T-cell (primary cell): ENCODE results near the gene NUDT3. TPM values are rescaled to one million over a fixed set of nuclear protein-coding genes. Genes with fewer than 3 reads are reported as not detected.
"Not testable (repeated sequence)": the region's sequence is repeated elsewhere in the genome, so short reads cannot be mapped to it uniquely, and the experiment has no call there.

Experiments
- ATAC-seq, 4 experiments: fragments of 200-7000 bp in 3 of 4; fragments of 150-1000 bp in 1 of 4; cut with Tn5 transposase; replicated peaks in 1 of 4; 1 replicate in 3 of 4; 2 replicates in 1 of 4; pipeline ENCODE4 v1.10.0; 2021; ENCODE audit warnings: moderate library complexity in 3 of 4, mild to moderate bottlenecking in 2 of 4, moderate number of reproducible peaks in 1 of 4
- CTCF ChIA-PET, 2 donors: fragments of 300-600 bp; sonication (Branson Sonifier 250); formaldehyde crosslinking; loops; one replicate each; lab custom pipeline; 2022; ENCODE audit warnings: antibody characterized with exemption in 2 of 2; lab: Charles Lee
- POLR2A ChIA-PET, 2 donors: fragments of 300-600 bp; sonication (Branson Sonifier 250); formaldehyde crosslinking; loops; one replicate each; lab custom pipeline; 2022; ENCODE audit warnings: antibody characterized with exemption in 2 of 2; lab: Charles Lee
- DNase-seq, 35 experiments: peaks; one replicate each; pipeline versions ENCODE4 v3.0.0 to v3.0.0-alpha.2; 2013 to 2023
- H3K27ac ChIP-seq: one replicate; pipeline ENCODE4 v1.5.1; 2013; ENCODE audit warnings: low read length
- H3K27me3 ChIP-seq, 2 experiments: replicated peaks in 1 of 2; 1 replicate in 1 of 2; 2 replicates in 1 of 2; pipeline versions ENCODE4 v1.6.1 to v1.7.0; 2013; ENCODE audit warnings: low read length in 1 of 2, mixed read lengths in 1 of 2; ENCODE audit not compliant: control insufficient read depth in 2 of 2, insufficient read depth in 2 of 2; ENCODE audit errors: extremely low read depth in 1 of 2
- H3K36me3 ChIP-seq, 2 donors: 1 replicate in 1 of 2; 2 replicates in 1 of 2; pipeline versions ENCODE4 v1.6.1 to v1.7.0; 2013; ENCODE audit warnings: low read length in 1 of 2; ENCODE audit not compliant: control insufficient read depth in 2 of 2, insufficient read depth in 1 of 2; ENCODE audit errors: extremely low read depth in 1 of 2
- H3K4me1 ChIP-seq, 2 experiments: 1 replicate in 1 of 2; 2 replicates in 1 of 2; pipeline versions ENCODE4 v1.6.1 to v1.7.0; 2013; ENCODE audit warnings: low read length in 2 of 2, mixed read lengths in 1 of 2; ENCODE audit not compliant: insufficient read depth in 2 of 2, control insufficient read depth in 1 of 2; ENCODE audit errors: extremely low read depth in 1 of 2
- H3K4me3 ChIP-seq, 2 donors: 1 replicate in 1 of 2; 2 replicates in 1 of 2; pipeline versions ENCODE4 v1.5.1 to v1.7.0; 2013; ENCODE audit warnings: mild to moderate bottlenecking in 2 of 2, low read length in 1 of 2, moderate library complexity in 1 of 2; ENCODE audit not compliant: control insufficient read depth in 1 of 2; ENCODE audit errors: extremely low read depth in 1 of 2
- H3K9me3 ChIP-seq: 2 replicates; pipeline ENCODE4 v1.7.0; 2013
- H3K27ac Mint-ChIP-seq, 2 donors: one replicate each; pipeline ENCODE4 v1.8.0; 2020 to 2021; ENCODE audit warnings: mild to moderate bottlenecking in 2 of 2, mixed read lengths in 2 of 2
- H3K27me3 Mint-ChIP-seq, 2 donors: one replicate each; pipeline ENCODE4 v1.8.0; 2021 to 2022; ENCODE audit warnings: mixed read lengths in 2 of 2
- H3K36me3 Mint-ChIP-seq: one replicate; pipeline ENCODE4 v1.8.0; 2021; ENCODE audit warnings: mixed read lengths
- H3K4me1 Mint-ChIP-seq, 3 donors: one replicate each; pipeline ENCODE4 v1.8.0; 2020 to 2022; ENCODE audit warnings: mixed read lengths in 3 of 3, mild to moderate bottlenecking in 1 of 3
- H3K4me3 Mint-ChIP-seq, 3 donors: one replicate each; pipeline ENCODE4 v1.8.0; 2020 to 2022; ENCODE audit warnings: mild to moderate bottlenecking in 3 of 3, mixed read lengths in 3 of 3, moderate library complexity in 3 of 3
- H3K9me3 Mint-ChIP-seq, 3 donors: one replicate each; pipeline ENCODE4 v1.8.0; 2020 to 2022; ENCODE audit warnings: mixed read lengths in 3 of 3
- WGBS: methylation state at CpG from one replicate; pipeline ENCODE4 v1.1.5; 2013; ENCODE audit warnings: missing lambda C conversion rate; ENCODE audit not compliant: insufficient coverage; 5-methylcytosine and 5-hydroxymethylcytosine counted together
- total RNA-seq, 35 experiments: library from RNA in 6 of 35; stranded (reverse) in 6 of 35; fragments of 120-200 nt in 1 of 35; gene quantifications; one replicate each; pipeline versions ENCODE4 v1.2.1 to v1.2.4 and lab custom pipeline; 2013 to 2026

The NUDT3 gene
- total RNA-seq, 5 donors from 2014 or later (not counting 1 experiment from before 2014, with no cell fraction given), result 23.5 to 31.0 (median 28.9) TPM

GRCh38 chr6:34377571-34377970 is 14.9 kb downstream of the NUDT3 start:
- H3K9me3 ChIP-seq, CTCF ChIA-PET, H3K4me3 ChIP-seq, H3K9me3 Mint-ChIP-seq, DNase-seq, H3K27me3 ChIP-seq, ATAC-seq, H3K36me3 ChIP-seq, H3K4me3 Mint-ChIP-seq, H3K27ac ChIP-seq, H3K36me3 Mint-ChIP-seq, H3K27me3 Mint-ChIP-seq, POLR2A ChIA-PET, H3K27ac Mint-ChIP-seq, H3K4me1 ChIP-seq: not testable (repeated sequence)
- H3K4me1 Mint-ChIP-seq, result peaks cover 10 to 16% (median 16%) of the 10 kb centered on the region in 3 donors
- 85% methylated on average over 2 of the region's 5 CpGs for WGBS

DNA sequence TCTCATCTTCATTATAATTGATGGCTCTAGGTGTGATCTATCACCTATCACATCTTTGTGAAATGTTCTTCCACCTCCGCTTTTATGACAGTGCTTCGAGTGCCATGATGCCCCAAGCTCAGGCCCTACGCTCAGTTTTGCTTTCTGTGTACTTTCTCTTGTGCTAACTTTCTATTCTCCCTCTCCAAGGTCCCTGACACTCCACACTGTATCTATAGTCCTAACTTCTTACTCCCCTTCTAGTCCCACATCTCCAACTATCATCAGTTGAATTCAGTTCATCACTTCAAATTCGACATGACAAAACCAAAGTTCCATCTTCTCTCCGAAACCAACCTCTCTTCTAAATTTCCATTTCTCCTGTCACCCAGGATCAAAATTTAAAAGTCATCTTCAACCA is 16.6 kb downstream of the NUDT3 start:
- ATAC-seq (no peak), DNase-seq (no peak)
- Histone ChIP-seq H3K27me3 (no peaks in the 10 kb centered on the region), H3K4me3 (no peak overlapping the region), H3K27ac (no peak overlapping the region), H3K9me3 (no peaks in the 10 kb centered on the region), H3K36me3 (no peaks in the 10 kb centered on the region), H3K4me1 (peaks cover 0 to 2% of the 10 kb centered on the region in 2 experiments)
- ChIA-PET CTCF (no interaction called here), POLR2A (no interaction called here)
- Mint-ChIP-seq H3K27ac (no peak overlapping the region), H3K36me3 (peaks cover 8% of the 10 kb centered on the region), H3K27me3 (no peaks in the 10 kb centered on the region), H3K4me3 (no peak overlapping the region), H3K4me1 (peaks cover 15 to 21% (median 18%) of the 10 kb centered on the region in 3 donors), H3K9me3 (no peaks in the 10 kb centered on the region)
- WGBS, result 94% methylated on average over 5 of the region's 5 CpGs

GRCh38 chr6:34374508-34374907 is 18.0 kb downstream of the NUDT3 start:
- H3K27ac ChIP-seq, result no peak overlapping the region
- Mint-ChIP-seq H3K9me3 (no peaks in the 10 kb centered on the region), H3K36me3 (peaks cover 8% of the 10 kb centered on the region), H3K27ac (no peak overlapping the region), H3K4me3 (no peak overlapping the region), H3K4me1 (peaks cover 24 to 33% (median 24%) of the 10 kb centered on the region in 3 donors), H3K27me3 (no peaks in the 10 kb centered on the region)
- H3K36me3 ChIP-seq, result peaks cover 0 to 3% of the 10 kb centered on the region in 2 donors
- H3K4me1 ChIP-seq, result peaks cover 0 to 2% of the 10 kb centered on the region in 2 experiments
- ChIA-PET POLR2A (no interaction called here), CTCF (no interaction called here)
- 100% methylated on average over 1 of the region's 4 CpGs for WGBS
- H3K4me3 ChIP-seq, result no peak overlapping the region
- no peak for ATAC-seq
- H3K27me3 ChIP-seq, result no peaks in the 10 kb centered on the region
- H3K9me3 ChIP-seq, result no peaks in the 10 kb centered on the region
- DNase-seq, result no peak

DNA sequence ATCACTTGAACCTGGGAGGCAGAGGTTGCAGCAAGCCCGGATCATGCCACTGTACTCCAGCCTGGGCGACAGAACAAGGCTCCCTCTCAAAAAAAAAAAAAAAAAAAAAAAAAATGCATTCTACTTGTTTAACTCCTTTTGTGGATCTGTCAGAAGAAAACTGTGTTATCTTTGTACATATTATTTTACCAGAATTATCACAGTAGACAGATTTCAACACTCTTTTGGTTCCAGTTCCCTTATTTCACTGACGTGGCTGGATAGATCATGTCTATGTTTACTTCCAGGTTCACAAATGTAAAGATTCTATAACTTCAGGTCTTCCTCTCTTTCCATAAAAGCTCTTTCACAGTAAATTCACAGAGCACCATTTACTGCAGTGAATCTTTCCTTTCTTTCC is 18.4 kb downstream of the NUDT3 start:
- Histone ChIP-seq H3K27me3 (no peaks in the 10 kb centered on the region), H3K27ac (no peak overlapping the region), H3K4me1 (peaks cover 0 to 2% of the 10 kb centered on the region in 2 experiments), H3K4me3 (no peak overlapping the region), H3K36me3 (peaks cover 0 to 3% of the 10 kb centered on the region in 2 donors), H3K9me3 (no peaks in the 10 kb centered on the region)
- H3K27me3 Mint-ChIP-seq, result no peaks in the 10 kb centered on the region
- H3K36me3 Mint-ChIP-seq, result peaks cover 8% of the 10 kb centered on the region
- H3K27ac Mint-ChIP-seq, result no peak overlapping the region
- WGBS, result 100% methylated on average over 1 of the region's 3 CpGs
- H3K9me3 Mint-ChIP-seq, result no peaks in the 10 kb centered on the region
- no peak for DNase-seq
- H3K4me3 Mint-ChIP-seq, result no peak overlapping the region
- H3K4me1 Mint-ChIP-seq, result peaks cover 27 to 36% (median 28%) of the 10 kb centered on the region in 3 donors
- no peak for ATAC-seq
- ChIA-PET POLR2A (no interaction called here), CTCF (interaction anchor here in 1 of 2 donors (0.5 kb wide), 1 partner anchor 21 kb away, joined by 3 read pairs; no protein-coding TSS in a partner anchor)

GRCh38 chr6:34373511-34373910 is 19.0 kb downstream of the NUDT3 start:
- CTCF ChIA-PET, result interaction anchor here in 1 of 2 donors (0.5 to 0.6 kb wide), 2 partner anchors 21 to 323 kb away, joined by 3 read pairs; partner anchors contain the start of gene ILRUN
- Mint-ChIP-seq H3K27me3 (no peaks in the 10 kb centered on the region), H3K4me1 (peaks cover 26 to 35% (median 29%) of the 10 kb centered on the region in 3 donors), H3K4me3 (no peak overlapping the region), H3K27ac (no peak overlapping the region), H3K36me3 (peaks cover 5% of the 10 kb centered on the region), H3K9me3 (no peaks in the 10 kb centered on the region)
- Histone ChIP-seq H3K36me3 (peaks cover 0 to 3% of the 10 kb centered on the region in 2 donors), H3K4me1 (peaks cover 0 to 2% of the 10 kb centered on the region in 2 experiments), H3K4me3 (no peak overlapping the region), H3K27ac (no peak overlapping the region), H3K27me3 (no peaks in the 10 kb centered on the region), H3K9me3 (no peaks in the 10 kb centered on the region)
- no peak for ATAC-seq
- POLR2A ChIA-PET, result no interaction called here
- no peak for DNase-seq
- 88% methylated on average over 1 of the region's 5 CpGs for WGBS

GRCh38 chr6:34371865-34372264 is 20.6 kb downstream of the NUDT3 start:
- H3K36me3 Mint-ChIP-seq, CTCF ChIA-PET: not testable (repeated sequence)

More at GRCh38 chr6:34371865-34372264, 20.6 kb downstream of the NUDT3 start:
- H3K27ac Mint-ChIP-seq, H3K27me3 ChIP-seq, H3K36me3 ChIP-seq, H3K27ac ChIP-seq, H3K4me3 ChIP-seq, DNase-seq, H3K27me3 Mint-ChIP-seq, H3K4me3 Mint-ChIP-seq, ATAC-seq, H3K4me1 ChIP-seq, H3K9me3 Mint-ChIP-seq, H3K9me3 ChIP-seq, POLR2A ChIA-PET: not testable (repeated sequence)
- WGBS, result 93% methylated on average over 3 of the region's 5 CpGs
- H3K4me1 Mint-ChIP-seq, result peaks cover 29 to 37% (median 35%) of the 10 kb centered on the region in 3 donors
